ENCODE results near the gene KRCC1.
"Not testable (repeated sequence)": the region's sequence is repeated elsewhere in the genome, so short reads cannot be mapped to it uniquely, and the experiment has no call there.

Gene KRCC1

DNA sequence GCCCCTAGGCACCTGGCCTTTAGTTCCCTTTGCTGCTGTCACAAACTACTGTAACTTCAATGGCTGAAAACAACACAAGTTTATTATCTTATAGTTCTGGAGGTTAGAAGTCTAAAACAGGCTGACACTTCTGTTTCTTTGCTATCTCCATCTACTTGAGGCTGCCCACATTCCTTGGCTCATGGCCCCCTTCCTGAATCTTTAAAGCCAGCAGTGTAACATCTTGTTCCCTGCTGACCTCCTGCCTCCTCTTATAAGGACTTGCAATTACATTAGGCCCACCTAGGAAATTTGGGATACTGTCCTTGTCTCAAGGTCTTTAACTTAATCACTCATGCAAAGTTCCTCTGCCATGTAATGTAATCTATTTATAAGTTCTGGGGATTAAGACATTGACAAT lies 18.6 kb upstream of the KRCC1 start:
- no peak for DNase-seq

DNA sequence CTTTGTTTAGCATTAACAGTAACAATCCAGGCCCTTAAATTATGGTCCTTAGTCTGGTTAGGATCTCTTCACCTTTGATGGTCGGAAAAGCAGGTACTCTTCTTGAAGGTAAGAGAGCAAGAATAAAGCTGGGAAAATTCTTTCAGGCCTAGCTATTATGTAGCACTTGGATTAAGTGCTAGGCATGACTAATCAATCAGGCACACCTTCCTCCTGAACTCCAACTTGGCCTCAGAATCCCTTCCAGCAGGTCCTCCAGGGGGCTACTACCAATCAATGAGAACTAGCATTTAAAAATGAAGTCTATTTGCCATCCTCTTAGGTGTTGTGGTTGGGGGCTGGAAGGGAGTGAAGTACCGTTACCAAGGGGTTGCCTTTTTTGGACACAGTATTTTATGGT lies 15.8 kb upstream of the KRCC1 start:
- no peak for DNase-seq

DNA sequence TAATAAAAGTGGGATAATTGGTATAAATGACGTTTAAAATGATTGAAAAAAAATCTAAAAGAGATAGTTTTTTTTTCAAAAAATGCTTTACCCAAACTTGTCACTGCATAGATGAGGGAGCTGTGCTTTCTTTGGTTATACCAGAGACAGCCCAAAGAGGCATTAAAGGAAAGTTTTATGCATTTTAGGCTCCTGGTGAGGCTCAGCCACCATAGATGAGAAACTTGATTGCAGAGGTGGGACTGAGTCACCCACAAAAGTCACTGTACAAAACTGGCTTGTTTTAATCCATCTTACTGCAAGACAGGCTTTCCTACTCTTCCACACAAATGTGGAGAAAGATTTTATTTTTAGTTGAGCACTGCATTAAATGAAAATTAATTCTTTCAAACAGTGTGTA lies 14.5 kb upstream of the KRCC1 start:
- no peak for DNase-seq

DNA sequence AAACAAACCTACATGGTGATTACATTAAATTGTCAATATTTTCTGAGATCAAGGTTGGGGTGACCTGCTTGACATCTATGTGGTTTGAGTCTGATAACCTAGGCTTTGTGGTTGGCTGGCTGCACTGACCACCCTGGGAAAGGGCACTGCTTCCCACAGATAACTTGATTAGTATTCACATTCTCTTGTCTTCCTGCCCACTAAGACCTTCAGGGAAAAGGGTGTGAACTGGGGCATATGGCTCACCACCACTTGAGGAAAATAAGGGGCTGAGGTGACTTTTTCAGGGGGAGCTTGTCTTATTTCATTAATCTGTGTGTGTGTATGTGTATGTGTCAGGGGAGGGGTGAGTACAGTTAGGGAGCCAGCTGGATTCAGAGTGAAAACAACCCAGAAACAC lies 13.5 kb upstream of the KRCC1 start:
- no peak for DNase-seq

DNA sequence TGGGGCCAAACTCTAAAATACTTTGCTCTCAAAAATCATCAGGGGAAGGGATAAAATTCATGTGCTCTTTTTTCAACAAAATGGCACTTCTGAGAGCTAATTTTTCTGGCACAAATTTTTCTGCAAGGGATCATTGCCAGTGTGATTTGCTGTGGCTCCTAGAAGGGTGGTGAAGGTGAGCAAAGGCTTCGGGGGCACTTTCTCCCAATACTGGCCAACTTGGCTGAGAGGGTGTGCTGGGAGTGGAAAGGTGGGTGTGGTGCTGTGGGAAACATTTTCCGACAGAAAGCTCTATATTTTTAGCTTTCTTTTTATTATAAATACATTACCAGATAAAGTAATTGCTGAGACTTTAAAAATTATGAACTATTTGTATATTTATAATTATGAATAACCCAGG lies 12.5 kb upstream of the KRCC1 start:
- no peak for DNase-seq

DNA sequence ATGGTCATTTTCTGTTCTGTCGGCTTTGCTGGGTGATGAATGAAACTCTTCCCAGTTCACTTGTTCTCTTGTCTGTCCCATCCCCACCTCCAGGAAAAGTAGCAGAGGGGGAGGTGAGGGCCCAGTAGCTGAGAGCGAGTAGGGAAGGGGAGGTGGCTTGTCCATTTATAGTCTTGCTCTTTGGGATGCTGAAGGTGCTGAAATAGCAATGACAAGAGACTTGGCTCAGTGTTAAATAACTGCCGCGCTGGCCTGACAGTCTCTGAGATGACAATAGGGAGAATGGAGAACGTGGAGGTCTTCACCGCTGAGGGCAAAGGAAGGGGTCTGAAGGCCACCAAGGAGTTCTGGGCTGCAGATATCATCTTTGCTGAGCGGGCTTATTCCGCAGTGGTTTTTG lies 12.0 kb upstream of the KRCC1 start, which contains the start of gene SMYD1:
Gene SMYD1 (plus strand): TSS at position 228 of the 400 bp plus-strand sequence. CDS start 40 bp downstream, at position 268.
- DNase-seq = no peak

DNA sequence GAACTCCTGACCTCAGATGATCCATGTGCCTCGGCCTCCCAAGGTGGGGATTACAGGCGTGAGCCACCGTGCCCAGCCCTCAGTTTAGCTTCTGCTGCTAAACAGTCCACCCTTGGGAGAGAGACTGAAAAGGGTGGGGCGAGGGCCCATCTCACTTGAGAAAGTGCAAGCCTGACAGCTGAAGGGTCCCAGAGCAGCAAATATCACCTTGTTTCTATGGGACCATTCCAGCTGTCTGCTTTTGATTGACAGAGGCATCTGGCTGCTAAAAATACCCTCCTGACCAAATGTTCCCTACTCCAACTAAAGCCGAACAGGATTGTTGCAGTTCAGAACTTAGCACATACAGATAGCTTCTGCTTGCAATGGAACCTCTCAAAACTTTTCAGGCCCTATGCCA lies 11.6 kb upstream of the KRCC1 start:
- no peak for DNase-seq

DNA sequence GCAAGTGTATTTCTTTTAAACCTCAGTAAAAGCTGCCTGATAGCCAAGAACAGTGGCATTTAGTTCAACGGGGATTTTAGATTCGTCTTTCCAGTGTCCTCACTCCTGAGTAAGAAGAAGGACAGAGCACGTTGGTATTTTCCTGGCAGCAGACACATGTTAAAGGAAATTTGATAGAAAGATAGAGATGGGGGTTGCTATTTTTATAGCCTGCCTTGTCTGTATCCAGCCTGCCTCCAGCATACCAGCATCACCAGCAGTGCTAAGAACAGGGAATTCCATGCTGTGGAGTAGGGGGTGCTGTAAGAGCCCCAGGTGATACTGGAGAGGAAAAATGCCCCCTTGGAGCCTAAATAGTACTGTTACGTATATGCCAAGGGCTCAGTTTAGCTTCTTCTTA lies 11.0 kb upstream of the KRCC1 start:
- no peak for DNase-seq

DNA sequence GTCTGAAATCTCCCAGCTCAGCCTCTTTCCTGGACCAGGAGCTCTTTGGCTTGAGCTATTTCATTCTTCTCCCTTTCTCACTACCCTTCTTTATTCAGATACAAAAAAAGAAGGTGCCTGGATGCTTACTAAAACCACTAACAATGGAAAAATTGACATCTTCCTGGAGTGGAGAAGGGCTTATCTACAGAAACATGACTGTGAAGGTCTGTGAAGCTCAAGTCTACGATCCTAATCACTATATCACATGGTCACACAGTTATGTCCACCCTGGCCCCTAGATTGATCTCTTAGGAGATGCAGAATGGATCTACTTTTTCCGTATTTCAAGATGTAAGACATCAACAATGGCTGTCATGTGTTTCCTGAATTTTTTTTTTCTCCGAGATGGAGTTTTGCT lies 5.7 kb upstream of the KRCC1 start:
- DNase-seq = no peak

DNA sequence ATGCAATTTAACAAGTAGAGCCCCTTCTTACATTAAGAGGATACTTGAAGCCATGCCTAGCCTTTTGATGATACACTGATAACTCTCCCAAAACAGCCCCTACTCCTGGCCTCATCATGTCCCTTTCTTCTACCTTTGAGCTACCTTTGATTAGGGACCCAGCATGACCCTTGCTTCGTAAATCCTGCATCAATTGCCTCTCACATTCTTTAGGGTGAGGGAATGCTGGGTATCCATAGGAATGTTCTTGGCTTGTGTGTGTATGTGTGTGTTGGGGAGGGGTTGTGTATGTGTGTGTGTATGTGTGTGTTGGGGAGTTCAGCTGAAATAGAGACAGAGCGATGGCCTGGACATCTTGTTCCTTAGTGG lies 5.3 kb upstream of the KRCC1 start:
- no peak for DNase-seq

DNA sequence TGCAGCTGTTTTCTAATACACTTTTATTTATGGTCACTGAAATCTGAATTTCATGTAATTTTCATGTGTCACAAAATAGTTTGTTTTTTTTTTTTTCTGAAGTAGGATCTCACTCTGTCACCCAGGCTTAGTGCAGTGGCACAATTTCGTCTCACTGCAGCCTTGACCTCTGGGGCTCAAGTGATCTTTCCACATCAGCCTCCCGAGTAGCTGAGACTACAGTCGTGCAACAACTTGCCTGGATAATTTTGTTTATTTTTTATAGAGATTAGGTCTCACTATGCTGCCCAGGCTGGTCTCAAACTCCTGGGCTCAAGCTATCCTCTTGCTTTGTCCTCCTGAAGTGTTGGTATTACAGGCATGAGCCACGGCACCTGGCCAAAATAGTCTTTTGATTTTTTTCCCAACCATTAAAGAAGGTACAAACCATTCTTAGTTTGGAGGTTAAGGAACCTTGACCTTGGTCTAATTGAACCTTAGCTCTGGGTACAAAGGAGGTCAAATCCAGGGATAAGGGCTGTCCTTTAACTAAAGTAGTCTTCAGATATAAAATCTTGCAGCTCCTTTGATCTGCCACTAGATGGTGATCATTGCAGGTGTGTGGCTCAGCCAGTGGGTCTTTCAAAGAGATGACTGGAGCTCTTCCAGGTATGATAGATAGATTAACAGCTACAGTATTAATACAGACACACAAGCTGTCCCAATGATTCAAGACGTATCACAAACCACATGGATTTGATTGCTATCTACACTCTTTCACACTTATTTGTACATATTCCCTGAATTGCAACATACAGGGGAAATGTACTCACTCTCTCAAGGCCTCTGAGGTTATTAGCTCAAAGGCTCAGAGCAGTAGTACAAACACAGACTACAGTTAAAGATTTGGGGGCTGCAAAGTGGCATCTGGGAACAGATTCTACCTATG lies 4.7 kb upstream of the KRCC1 start:
- peak; percentile 1 for DNase-seq

DNA sequence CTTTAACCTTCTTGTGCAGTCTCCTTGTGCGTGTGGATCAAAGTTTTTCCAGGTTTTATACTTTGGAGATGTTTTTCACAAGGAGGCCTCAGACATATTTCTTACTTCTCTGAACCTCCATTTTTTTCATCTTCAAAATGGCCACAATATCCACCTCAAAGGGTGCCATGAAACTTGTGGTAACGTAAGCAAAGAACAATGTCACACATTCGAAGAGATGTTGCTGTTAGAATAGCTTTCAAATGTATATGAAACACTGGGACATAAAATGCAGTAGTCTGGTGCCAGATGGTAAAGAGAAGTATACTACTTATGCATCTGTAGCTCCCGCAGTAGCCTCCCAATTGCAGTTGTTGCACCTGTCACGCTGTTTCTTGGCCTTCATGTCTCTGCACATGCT lies 2.6 kb upstream of the KRCC1 start:
- no peak for DNase-seq

DNA sequence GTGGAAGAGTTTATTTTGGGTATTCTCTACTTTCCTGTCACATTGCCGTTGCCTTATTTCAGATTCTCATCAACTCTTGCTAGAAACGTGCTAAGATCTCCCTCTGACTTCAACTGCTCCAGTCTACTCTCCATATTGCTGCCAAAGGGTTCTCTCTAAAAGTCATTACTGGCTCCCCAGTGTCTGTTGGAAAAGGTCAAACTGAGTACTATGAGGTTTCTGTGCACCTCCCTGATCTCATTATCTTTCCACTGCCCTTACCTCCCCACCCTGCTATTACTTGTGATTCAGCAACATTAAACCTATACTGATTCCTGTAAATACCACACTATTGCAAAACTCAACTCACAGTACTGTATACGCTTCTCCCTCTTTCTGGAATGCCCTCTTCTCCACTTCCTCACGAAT lies 1.9 kb upstream of the KRCC1 start:
- no peak for DNase-seq

DNA sequence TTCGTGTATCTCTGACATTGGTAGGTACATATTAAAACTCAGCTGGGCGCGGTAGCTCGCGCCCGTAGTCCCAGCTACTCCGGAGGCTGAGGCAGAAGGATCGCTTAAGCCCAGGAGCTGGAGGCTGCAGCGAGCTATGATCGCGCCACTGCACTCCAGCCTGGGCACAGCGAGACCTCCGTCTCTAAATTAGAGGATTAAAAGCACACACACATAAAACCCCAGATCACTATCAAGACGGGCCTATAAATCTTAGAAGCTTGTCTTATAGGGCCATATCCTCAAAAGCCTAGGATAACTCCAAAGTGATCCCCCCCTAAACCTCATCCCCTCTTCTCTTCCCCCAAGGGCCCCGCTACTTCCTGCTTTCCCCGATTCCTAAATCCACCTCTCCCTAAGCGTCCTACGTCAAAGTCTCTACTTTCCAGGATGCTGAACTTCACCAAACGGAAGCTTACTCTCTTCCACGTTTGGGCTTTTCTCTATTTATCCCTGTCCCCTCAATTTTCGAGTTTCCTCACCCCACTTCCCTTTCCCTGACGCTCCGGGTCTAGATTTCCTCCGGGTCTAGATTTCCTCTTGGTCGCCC lies 707 bp downstream of the KRCC1 start:
- no peak for DNase-seq

DNA sequence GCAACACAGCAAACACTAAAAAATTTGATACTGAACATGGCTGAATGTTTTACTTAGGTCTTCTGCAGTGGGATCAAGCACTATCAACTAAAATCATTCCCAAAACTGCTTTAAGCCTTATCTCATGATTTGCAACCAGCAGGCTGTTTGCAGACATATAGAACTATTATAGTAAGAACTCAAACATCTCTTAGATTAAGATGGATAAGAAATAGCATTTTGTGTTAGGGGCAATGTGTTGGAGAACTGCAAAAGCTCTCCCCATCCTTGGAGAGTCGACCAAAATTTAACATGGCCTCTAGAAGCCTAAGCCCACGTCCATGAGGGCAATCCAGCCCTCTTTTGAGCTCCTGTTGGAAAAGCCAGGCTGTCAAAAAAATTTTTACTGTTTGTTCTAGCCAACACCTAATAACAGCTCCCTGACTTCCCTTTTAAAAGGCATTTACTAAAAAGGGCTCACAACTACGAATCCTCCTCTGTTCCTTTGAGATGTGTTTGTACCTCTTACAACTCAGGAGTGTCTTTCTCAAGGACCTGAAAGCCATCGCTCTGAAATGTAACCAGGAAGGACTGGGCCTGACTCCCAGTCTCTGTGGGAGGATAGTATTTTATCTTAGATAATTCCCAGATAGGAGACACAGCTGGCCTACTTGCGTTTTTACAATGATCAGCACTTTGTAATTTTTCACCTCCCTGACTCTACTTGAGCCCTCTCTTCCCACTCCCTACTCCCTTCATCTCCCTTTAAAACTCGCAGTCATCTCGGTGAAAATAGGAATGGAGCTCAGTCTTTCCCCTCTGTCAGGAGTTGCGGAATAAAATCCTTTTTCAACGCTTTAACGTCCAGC lies 1.4 kb downstream of the KRCC1 start:
- DNase-seq = no peak

DNA sequence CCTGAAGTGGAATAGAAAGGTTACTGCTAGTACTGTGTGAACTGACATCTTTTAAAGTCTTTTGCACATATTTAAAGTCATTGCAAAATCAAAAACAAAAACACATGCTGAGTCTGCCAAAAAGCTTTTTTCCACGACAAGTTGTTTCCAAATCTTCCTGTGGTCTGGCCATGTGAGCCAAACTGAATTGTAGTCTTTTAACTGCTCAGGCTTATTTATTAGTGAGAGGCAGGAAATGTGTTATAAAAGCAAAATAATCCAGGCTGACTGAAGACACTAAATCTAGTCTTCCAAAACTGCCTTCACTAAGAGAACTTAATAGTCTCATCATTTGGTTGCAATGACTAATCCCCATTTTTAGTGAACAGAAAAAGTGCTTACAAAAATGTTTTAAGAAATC lies 2.3 kb downstream of the KRCC1 start:
- no peak for DNase-seq

DNA sequence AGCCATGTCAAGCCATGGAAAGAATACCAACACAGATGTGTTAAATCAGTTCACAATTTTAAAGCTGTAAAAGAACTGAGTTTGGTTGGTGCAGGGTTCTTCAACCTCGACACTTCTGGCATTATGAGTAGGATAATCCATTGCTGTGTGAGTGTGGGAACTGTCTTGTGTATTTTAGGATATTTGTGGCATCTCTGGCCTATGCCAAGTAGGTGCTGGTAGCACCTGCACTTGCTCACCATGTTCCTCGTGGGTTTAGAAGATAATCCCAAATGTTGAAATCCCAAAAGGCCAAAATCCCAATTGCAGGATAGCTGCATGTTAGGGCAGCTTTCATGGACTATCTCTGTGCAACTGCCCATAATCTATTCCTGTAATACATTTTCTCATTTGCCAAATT lies 3.8 kb downstream of the KRCC1 start:
- DNase-seq = no peak

DNA sequence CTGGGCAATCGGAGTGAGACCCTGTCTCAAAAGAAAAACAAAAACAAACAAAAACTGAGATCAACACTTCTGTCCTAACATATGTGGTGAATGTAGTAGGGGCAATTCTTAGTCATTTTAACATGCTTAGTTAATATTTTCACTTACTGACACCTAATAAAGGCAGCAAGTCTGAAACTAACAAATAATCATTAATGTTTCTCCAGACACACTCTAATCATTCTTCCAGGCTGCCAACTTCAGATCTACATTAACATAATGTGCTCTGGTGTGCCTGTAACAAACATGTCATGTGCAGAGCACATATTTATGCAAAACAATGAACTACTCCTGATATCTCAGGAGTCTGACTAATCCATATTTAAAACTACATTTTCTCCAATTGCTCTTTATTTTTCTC lies 6.0 kb downstream of the KRCC1 start:
- DNase-seq = no peak

DNA sequence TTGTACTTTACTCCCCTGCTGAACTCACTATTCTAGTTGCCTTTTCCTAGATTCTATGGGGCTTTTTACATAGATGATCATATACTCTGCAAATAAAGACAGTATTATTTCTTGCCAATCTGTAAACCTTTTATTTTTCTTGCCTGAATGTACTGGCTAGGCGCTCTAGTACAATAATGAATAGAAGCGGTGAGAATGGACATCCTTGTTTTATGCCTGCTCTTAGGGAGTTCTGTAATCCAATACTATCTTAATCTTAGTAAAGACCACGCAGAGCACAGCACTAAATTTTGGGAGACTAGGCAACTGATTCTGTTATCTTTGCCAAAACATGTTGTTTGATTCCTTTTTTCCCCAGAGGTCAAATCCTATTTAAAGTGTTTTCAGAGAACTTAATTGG lies 7.0 kb downstream of the KRCC1 start:
- DNase-seq = no peak

DNA sequence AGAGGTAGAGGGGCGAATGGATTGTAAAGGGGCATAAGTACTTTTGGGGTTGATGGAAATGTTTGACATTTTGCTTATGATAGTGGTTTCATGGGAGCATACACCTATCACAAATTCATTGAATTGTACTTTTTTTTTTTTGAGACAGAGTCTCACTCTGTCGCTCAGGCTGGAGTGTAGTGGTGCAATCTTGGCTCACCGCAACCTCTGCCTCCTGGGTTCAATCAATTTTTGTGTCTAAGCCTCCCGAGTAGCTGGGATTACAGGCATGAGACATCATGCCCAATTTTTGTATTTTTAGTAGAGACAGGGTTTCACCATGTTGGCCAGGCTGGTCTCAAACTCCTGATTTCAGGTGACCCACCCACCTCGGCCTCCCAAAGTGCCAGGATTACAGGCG lies 10.0 kb downstream of the KRCC1 start:
- DNase-seq = not testable (repeated sequence)

DNA sequence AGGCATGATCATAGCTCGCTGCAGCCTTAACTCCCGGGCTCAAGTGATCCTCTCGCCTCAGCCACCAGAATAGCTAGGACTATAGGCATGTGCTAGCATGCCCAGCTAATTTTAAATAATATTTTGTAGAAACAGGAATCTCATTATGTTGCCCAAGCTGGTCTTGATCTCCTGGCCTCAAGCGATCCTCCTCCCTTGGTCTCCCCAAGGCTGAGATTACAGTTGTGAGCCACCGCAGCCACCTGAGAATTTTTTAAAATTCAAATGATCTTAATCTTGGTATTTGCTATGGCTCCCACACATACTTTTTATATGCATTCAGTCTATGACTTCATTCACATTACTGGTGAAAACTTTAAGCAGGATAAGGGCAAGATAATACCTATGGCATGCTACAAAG lies 13.1 kb downstream of the KRCC1 start:
- no peak for DNase-seq

DNA sequence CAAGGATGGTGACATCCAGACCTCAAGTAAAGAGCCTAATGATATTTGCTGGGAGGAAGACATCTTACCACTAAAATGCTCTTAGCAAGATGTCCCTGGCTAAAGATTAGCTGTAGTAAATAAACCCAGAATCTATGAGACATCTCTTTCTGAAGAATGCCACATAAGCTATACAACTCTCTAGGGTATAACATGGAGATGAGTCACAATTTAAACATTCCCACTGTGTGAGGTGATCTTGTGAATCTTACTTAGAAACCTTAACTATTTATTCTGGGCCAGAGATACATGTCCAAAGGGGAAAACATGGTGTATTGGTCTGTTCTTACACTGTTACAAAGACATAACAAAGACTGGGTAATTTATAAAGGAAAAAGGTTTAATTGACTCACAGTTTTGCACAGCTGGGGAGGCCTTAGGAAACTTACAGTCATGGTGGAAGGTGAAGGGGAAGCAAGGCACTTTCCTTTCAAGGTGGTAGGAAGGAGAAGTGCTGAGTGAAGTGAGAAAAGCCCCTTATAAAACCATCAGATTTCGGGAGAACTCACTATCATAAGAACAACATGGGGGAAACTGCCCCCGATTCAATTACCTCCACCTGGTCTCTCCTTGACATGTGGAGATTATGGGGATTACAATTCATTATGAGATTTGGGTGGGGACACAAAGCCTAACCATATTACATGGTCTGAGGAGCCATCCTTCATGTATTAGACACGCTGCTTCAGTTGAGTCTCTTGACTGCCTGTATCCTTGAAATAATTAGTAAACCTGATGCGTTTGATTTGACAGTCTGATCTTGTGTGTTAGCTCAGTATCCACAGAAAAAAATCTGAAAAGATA lies 17.1 kb downstream of the KRCC1 start:
- DNase-seq = no peak

DNA sequence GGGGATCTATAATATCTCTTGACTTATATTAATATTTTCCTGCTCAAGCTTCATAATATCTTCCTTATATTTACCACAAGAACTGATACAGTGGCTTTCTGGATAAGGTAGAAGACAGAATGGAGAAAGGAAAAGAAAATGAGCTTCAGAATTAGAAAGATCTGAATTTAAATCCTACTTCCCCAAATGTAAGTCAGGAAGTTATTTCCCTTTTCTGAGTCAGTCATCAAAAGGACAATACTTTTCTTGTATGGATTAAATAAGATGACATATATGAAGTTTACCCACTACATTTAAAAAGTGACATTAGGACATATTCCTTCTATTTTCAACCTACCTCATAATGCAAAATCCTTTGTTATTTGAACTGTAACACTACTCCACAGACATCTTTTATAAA lies 19.0 kb downstream of the KRCC1 start:
- no peak for DNase-seq
